Measurements from ENCODE around the gene TEX53.

The TEX53 gene

DNA sequence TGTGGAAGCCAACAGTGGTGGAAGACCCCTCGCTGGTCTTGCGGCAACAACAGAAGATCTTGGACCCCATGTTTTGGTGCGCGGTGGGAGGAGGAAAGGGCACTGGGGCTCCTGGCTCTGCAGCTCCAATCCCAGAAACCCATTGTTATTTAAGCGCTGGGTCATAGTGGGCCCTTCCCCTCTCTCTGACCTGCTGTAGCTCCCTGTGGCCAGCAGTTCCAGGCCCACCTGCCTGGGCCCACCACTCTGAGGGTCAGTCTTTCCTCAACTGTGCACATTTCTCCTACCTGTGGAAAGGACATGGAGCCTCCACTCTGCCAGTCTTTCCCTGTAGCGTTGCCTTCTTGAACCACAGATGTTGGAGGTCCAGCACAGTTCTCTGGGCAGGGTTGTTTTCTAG is at the start of gene TEX53:
Gene TEX53 (minus strand): TSS at position 101 of the 400 bp plus-strand sequence. CDS start 31 bp downstream, at position 70.
- TF ChIP-seq ZC3H10 (CRISPR knock-in tag; IDR thresholded peaks at IDR 0.05) (no peak), ZNF565 (CRISPR knock-in tag; conservative IDR thresholded peaks at IDR 0.05; ENCODE audit: low read depth) (no peak), ESRRG (CRISPR knock-in tag; IDR thresholded peaks at IDR 0.05) (no peak), TCF4 (CRISPR knock-in tag; IDR thresholded peaks at IDR 0.05; ENCODE audit: borderline replicate concordance) (no peak), ISL1 (CRISPR knock-in tag; IDR thresholded peaks at IDR 0.05) (no peak), SNAI2 (CRISPR knock-in tag; IDR thresholded peaks at IDR 0.05) (no peak), GLIS3 (CRISPR knock-in tag; IDR thresholded peaks at IDR 0.05) (no peak), ZNF8 (CRISPR knock-in tag; IDR thresholded peaks at IDR 0.05) (no peak), BACH2 (CRISPR knock-in tag; IDR thresholded peaks at IDR 0.05; ENCODE audit: borderline replicate concordance) (no peak)
- TF ChIP-seq, protein P1, sequence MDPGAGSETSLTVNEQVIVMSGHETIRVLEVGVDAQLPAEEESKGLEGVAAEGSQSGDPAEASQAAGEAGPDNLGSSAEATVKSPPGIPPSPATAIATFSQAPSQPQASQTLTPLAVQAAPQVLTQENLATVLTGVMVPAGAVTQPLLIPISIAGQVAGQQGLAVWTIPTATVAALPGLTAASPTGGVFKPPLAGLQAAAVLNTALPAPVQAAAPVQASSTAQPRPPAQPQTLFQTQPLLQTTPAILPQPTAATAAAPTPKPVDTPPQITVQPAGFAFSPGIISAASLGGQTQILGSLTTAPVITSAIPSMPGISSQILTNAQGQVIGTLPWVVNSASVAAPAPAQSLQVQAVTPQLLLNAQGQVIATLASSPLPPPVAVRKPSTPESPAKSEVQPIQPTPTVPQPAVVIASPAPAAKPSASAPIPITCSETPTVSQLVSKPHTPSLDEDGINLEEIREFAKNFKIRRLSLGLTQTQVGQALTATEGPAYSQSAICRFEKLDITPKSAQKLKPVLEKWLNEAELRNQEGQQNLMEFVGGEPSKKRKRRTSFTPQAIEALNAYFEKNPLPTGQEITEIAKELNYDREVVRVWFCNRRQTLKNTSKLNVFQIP (CRISPR knock-in tag; IDR thresholded peaks at IDR 0.05; ENCODE audit: borderline replicate concordance, low read depth): no peak
- TF ChIP-seq, protein P2, sequence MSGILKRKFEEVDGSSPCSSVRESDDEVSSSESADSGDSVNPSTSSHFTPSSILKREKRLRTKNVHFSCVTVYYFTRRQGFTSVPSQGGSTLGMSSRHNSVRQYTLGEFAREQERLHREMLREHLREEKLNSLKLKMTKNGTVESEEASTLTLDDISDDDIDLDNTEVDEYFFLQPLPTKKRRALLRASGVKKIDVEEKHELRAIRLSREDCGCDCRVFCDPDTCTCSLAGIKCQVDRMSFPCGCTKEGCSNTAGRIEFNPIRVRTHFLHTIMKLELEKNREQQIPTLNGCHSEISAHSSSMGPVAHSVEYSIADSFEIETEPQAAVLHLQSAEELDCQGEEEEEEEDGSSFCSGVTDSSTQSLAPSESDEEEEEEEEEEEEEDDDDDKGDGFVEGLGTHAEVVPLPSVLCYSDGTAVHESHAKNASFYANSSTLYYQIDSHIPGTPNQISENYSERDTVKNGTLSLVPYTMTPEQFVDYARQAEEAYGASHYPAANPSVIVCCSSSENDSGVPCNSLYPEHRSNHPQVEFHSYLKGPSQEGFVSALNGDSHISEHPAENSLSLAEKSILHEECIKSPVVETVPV (CRISPR knock-in tag; IDR thresholded peaks at IDR 0.05): no peak
- TF ChIP-seq, protein P3, sequence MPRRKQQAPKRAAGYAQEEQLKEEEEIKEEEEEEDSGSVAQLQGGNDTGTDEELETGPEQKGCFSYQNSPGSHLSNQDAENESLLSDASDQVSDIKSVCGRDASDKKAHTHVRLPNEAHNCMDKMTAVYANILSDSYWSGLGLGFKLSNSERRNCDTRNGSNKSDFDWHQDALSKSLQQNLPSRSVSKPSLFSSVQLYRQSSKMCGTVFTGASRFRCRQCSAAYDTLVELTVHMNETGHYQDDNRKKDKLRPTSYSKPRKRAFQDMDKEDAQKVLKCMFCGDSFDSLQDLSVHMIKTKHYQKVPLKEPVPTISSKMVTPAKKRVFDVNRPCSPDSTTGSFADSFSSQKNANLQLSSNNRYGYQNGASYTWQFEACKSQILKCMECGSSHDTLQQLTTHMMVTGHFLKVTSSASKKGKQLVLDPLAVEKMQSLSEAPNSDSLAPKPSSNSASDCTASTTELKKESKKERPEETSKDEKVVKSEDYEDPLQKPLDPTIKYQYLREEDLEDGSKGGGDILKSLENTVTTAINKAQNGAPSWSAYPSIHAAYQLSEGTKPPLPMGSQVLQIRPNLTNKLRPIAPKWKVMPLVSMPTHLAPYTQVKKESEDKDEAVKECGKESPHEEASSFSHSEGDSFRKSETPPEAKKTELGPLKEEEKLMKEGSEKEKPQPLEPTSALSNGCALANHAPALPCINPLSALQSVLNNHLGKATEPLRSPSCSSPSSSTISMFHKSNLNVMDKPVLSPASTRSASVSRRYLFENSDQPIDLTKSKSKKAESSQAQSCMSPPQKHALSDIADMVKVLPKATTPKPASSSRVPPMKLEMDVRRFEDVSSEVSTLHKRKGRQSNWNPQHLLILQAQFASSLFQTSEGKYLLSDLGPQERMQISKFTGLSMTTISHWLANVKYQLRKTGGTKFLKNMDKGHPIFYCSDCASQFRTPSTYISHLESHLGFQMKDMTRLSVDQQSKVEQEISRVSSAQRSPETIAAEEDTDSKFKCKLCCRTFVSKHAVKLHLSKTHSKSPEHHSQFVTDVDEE (CRISPR knock-in tag; IDR thresholded peaks at IDR 0.05): no peak
- TF ChIP-seq, protein P4, sequence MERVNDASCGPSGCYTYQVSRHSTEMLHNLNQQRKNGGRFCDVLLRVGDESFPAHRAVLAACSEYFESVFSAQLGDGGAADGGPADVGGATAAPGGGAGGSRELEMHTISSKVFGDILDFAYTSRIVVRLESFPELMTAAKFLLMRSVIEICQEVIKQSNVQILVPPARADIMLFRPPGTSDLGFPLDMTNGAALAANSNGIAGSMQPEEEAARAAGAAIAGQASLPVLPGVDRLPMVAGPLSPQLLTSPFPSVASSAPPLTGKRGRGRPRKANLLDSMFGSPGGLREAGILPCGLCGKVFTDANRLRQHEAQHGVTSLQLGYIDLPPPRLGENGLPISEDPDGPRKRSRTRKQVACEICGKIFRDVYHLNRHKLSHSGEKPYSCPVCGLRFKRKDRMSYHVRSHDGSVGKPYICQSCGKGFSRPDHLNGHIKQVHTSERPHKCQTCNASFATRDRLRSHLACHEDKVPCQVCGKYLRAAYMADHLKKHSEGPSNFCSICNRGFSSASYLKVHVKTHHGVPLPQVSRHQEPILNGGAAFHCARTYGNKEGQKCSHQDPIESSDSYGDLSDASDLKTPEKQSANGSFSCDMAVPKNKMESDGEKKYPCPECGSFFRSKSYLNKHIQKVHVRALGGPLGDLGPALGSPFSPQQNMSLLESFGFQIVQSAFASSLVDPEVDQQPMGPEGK (CRISPR knock-in tag; IDR thresholded peaks at IDR 0.05; ENCODE audit: borderline replicate concordance): no peak
- ATAC-seq: no peak

DNA sequence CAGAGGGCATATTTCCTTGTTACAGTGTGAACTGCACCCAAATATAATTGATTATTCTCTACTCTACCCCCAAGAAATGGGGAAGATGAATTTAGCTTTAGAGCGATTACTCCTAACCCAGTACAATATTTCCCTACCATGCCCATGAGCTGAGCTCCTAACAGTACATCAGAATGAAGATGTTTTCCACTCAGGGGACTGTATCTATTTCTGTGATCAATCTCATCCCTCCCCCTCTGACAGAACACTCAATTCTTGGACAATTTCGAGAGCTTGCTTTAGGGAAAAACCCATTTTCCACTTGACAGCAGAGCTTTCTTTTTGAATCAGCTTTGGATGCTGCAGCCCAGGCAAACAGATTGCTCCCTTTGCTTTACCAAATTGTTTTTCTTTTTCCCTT is 49.1 kb upstream of the TEX53 start:
- TF ChIP-seq, protein P4 (CRISPR knock-in tag; IDR thresholded peaks at IDR 0.05; ENCODE audit: borderline replicate concordance): no peak
- TF ChIP-seq ZC3H10 (CRISPR knock-in tag; IDR thresholded peaks at IDR 0.05): no peak
- no peak for TF ChIP-seq CSDC2 (CRISPR knock-in tag; IDR thresholded peaks at IDR 0.05)
- no peak for TF ChIP-seq ZFP3 (CRISPR knock-in tag; IDR thresholded peaks at IDR 0.05)
- no peak for TF ChIP-seq SNAI2 (CRISPR knock-in tag; IDR thresholded peaks at IDR 0.05)
- no peak for ATAC-seq

DNA sequence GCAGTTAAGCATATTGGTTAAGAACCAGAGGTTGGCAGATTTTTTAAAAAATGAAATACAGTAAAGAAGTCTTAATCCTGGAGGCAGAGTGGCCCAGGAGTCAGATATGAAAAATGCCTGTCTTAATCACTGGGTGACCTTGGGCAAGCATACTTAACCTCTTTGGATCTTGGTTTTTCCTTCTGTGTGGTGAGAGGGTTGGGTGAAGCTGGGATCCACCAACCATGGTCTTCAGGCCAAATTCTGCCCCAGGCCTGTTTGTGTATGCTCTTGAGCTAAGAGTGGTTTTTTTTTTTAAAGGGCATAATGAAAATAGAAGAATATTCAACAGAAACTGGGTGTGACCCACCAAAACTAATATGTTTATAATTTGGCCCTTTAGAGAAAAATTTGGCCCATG is 44.4 kb upstream of the TEX53 start:
- no peak; the same call in 2 of the 3 replicates for ATAC-seq
- TF ChIP-seq CSDC2 (CRISPR knock-in tag; IDR thresholded peaks at IDR 0.05) (no peak), ZFP3 (CRISPR knock-in tag; IDR thresholded peaks at IDR 0.05) (no peak), ZC3H10 (CRISPR knock-in tag; IDR thresholded peaks at IDR 0.05) (no peak), ZNF70 (CRISPR knock-in tag; IDR thresholded peaks at IDR 0.05) (no peak), BACH2 (CRISPR knock-in tag; IDR thresholded peaks at IDR 0.05; ENCODE audit: borderline replicate concordance) (no peak), ISL1 (CRISPR knock-in tag; IDR thresholded peaks at IDR 0.05) (no peak), ZNF8 (CRISPR knock-in tag; IDR thresholded peaks at IDR 0.05) (no peak), GLIS3 (CRISPR knock-in tag; IDR thresholded peaks at IDR 0.05) (no peak), ZNF565 (CRISPR knock-in tag; conservative IDR thresholded peaks at IDR 0.05; ENCODE audit: low read depth) (no peak), RARB (CRISPR knock-in tag; IDR thresholded peaks at IDR 0.05) (no peak), OSR1 (CRISPR knock-in tag; IDR thresholded peaks at IDR 0.05) (no peak), SNAI2 (CRISPR knock-in tag; IDR thresholded peaks at IDR 0.05) (no peak), PPARA (CRISPR knock-in tag; IDR thresholded peaks at IDR 0.05; ENCODE audit: borderline replicate concordance) (no peak), ESRRG (CRISPR knock-in tag; IDR thresholded peaks at IDR 0.05) (no peak)
- TF ChIP-seq, protein P5, sequence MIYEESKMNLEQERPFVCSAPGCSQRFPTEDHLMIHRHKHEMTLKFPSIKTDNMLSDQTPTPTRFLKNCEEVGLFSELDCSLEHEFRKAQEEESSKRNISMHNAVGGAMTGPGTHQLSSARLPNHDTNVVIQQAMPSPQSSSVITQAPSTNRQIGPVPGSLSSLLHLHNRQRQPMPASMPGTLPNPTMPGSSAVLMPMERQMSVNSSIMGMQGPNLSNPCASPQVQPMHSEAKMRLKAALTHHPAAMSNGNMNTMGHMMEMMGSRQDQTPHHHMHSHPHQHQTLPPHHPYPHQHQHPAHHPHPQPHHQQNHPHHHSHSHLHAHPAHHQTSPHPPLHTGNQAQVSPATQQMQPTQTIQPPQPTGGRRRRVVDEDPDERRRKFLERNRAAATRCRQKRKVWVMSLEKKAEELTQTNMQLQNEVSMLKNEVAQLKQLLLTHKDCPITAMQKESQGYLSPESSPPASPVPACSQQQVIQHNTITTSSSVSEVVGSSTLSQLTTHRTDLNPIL (CRISPR knock-in tag; IDR thresholded peaks at IDR 0.05; ENCODE audit: low read depth): no peak
- TF ChIP-seq, protein P3 (CRISPR knock-in tag; IDR thresholded peaks at IDR 0.05): no peak
- TF ChIP-seq, protein P2 (CRISPR knock-in tag; IDR thresholded peaks at IDR 0.05): no peak

Data from SK-N-SH treated with all-trans-retinoic acid at 6 μM for 48 hours (cell line).